ENCODE measurements around the gene MDM1.

MDM1 gene, protein sequence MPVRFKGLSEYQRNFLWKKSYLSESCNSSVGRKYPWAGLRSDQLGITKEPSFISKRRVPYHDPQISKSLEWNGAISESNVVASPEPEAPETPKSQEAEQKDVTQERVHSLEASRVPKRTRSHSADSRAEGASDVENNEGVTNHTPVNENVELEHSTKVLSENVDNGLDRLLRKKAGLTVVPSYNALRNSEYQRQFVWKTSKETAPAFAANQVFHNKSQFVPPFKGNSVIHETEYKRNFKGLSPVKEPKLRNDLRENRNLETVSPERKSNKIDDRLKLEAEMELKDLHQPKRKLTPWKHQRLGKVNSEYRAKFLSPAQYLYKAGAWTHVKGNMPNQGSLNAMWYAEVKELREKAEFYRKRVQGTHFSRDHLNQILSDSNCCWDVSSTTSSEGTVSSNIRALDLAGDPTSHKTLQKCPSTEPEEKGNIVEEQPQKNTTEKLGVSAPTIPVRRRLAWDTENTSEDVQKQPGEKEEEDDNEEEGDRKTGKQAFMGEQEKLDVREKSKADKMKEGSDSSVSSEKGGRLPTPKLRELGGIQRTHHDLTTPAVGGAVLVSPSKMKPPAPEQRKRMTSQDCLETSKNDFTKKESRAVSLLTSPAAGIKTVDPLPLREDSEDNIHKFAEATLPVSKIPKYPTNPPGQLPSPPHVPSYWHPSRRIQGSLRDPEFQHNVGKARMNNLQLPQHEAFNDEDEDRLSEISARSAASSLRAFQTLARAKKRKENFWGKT

DNA sequence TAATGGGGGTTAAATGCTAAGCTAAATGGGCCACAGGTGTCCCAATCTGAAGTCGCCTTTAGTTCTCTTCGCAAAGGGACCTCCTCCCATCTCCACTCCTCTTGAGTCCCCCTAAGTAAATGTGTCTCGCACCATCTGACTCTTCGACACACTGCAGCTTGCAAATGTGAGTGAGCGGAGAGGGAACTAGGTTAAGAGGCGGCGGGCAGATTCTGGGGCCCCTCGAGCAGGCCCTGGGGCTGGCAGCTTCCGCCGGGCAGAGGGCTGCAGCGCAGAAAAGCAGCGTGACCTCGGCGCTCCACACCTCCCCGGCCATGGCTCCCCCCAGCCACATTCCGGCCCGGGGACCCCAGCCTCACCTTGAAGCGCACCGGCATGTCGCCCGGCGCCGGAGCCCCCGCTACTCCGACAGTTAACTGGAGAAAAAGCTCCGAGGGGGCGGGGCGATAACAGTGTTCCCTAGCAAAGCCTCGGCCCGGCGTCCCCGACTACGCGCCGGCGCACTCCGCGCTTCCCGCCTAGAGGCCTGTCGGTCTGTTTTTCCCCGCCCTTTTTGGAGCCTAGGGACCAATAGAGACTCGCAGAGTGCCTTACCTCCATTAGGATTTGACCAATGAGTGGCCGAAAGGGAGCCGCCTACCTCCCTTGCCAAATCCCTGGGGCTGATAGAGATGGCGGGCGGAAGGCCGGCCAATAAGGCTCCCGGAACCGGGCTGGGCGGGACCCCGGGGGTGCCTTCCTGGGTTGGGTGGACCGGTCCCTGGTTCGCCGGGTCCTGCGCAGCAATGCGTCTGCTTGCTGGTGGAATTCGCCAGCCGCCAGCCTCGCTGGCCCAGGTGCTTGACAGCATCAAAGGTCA lies at the start of gene MDM1:
TSS of gene MDM1 (minus strand) at position 494 of the 859 bp plus-strand sequence. CDS start at position 377, 117 bp downstream.
- peak within 1 kb of the TSS; percentile 75 for H3K4me3 ChIP-seq (ENCODE audit: low read length)
- peak; percentile 88 for DNase-seq (ENCODE audit: low read depth)
- TF ChIP-seq, protein P1, sequence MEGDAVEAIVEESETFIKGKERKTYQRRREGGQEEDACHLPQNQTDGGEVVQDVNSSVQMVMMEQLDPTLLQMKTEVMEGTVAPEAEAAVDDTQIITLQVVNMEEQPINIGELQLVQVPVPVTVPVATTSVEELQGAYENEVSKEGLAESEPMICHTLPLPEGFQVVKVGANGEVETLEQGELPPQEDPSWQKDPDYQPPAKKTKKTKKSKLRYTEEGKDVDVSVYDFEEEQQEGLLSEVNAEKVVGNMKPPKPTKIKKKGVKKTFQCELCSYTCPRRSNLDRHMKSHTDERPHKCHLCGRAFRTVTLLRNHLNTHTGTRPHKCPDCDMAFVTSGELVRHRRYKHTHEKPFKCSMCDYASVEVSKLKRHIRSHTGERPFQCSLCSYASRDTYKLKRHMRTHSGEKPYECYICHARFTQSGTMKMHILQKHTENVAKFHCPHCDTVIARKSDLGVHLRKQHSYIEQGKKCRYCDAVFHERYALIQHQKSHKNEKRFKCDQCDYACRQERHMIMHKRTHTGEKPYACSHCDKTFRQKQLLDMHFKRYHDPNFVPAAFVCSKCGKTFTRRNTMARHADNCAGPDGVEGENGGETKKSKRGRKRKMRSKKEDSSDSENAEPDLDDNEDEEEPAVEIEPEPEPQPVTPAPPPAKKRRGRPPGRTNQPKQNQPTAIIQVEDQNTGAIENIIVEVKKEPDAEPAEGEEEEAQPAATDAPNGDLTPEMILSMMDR (conservative IDR thresholded peaks at IDR 0.05; ENCODE audit: low read depth, low read length), result no peak

DNA sequence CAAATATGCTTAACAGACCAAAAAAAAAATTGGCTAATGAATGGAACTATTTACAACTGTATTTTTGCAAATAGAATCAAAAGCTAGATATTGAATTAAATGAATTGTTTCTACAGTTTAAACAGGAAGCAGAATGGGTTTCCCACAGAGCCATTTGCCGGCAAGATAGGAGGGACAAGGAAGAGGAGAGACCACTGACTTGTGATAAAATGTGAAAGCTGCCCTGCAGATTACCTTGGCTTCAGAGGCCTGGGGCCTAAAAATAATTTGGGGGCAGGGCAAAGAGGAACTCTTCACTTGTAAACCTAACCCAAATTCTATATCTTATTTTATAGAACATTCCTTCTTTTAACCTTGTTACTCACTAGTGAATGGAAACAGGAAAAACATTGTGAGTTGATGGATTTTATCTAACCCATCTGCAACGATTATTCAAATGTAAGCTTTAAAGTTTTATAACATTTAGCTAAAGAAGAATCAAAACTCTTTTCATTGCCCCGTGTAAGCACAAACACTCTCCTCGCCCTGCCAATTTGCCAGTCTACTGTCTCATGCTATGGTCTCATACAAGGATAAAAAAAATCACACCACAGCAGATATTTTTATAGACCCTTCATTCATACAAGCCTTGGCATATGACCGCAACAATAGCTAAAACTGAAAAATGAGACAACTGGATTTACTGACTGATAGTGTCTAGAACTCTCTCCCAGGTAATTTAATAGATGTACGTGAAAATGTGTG lies 49.5 kb upstream of the MDM1 start:
- TF ChIP-seq, protein P1 (conservative IDR thresholded peaks at IDR 0.05; ENCODE audit: low read depth, low read length), result no peak
- no peak for DNase-seq (ENCODE audit: low read depth)
- no peak overlapping the region for H3K4me3 ChIP-seq (ENCODE audit: low read length)

DNA sequence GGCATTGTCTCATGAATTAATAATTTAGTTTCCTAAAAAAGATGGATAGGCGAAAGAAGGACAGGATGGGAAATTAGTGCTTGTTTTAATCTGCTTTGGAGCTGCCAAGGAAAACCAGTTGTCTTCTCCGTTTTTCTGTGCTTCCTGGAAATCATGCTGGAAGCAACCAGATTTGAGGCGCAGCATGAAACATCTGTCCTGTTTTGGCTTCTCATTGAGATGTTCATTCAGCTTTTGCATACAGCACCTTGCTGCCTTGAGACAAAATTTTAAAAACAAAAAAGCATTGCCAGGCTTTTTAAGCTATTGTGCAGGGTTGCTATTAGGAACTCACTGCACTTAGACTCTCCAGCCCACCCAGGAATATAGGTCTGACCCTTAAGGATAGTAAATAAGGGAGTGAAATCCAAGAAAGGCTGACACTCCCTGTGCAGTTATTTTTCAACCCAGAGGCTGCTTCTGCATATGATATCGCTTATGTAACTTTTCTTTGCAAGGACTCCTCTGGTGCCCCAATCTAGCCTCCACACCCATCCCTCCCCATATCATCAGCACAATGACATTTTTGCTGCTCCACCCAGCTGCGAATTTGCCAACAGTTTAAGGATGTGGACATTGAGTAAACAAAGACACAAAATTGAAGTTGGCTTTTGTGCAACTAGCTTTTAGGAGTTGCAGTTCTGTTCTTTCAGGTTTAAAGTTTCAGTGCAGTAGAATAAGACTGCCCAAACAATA lies 46.9 kb upstream of the MDM1 start:
- H3K4me3 ChIP-seq (ENCODE audit: low read length), result no peak overlapping the region
- TF ChIP-seq, protein P1 (conservative IDR thresholded peaks at IDR 0.05; ENCODE audit: low read depth, low read length), result no peak
- no peak for DNase-seq (ENCODE audit: low read depth)

DNA sequence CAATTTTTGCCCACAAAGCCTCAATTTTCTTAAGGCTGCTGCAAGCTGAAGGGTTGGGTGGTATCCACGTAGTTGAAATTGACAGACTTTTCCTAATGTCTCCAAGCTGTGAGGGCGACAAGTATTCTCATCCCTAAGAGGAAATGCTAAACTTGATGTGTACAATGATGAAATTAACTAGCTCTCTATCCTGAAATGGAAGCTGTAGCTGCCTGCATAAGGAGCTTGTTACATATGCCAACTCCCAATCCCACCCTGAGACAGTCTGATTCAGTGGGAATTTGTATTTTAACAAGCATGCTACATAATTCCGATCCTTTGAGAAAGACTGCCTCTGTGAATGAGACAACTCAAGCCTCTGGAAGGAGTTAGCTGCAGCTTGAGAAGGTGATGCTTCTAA lies 45.7 kb upstream of the MDM1 start:
- no peak for DNase-seq (ENCODE audit: low read depth)
- TF ChIP-seq, protein P1 (conservative IDR thresholded peaks at IDR 0.05; ENCODE audit: low read depth, low read length), result no peak
- no peak overlapping the region for H3K4me3 ChIP-seq (ENCODE audit: low read length)

DNA sequence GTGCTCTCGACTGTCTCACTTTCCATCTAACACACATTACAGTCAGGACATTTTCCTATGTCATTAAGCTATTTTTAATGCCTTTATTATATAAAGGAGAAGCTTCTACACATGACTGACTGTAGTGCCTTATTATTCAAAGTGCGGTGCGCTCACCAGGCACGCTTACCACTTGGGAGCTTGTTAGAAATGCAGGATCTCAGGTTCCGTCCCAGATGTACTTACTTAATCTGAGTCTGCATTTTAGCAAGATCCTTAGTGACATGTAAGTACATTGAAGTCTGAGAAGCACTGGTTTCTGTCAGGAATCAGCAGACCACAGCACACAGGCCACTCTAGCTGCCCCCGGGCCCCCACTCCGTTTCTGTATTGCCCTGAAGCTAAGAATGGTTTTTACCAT lies 44.7 kb upstream of the MDM1 start:
- TF ChIP-seq, protein P1 (conservative IDR thresholded peaks at IDR 0.05; ENCODE audit: low read depth, low read length), result no peak
- no peak for DNase-seq (ENCODE audit: low read depth)
- no peak overlapping the region for H3K4me3 ChIP-seq (ENCODE audit: low read length)
